Measurements from ENCODE around the gene MAP2K6. TPM values are rescaled to one million over a fixed set of nuclear protein-coding genes. Genes with fewer than 3 reads are reported as not detected.

The MAP2K6 gene
- total RNA-seq, 2 experiments from 2014 or later: 14.0 to 14.6 TPM

GRCh38 chr17:69441179-69441578, 26.7 kb downstream of the MAP2K6 start:
- intact Hi-C loops (cut with DNase I, micrococcal nuclease): no loop called here
- Histone ChIP-seq H3K36me3 (ENCODE audit: insufficient read depth, low read length) (no peaks in the 10 kb centered on the region), H3K9me3 (ENCODE audit: control insufficient read depth in 1 of 2, insufficient read depth in 1 of 2, low read length in 2 of 2) (peaks cover 5 to 14% of the 10 kb centered on the region in 2 experiments), H3K27me3 (ENCODE audit: control insufficient read depth in 1 of 2, insufficient read depth in 2 of 2, low read length in 2 of 2) (no peaks in the 10 kb centered on the region), H3K4me1 (ENCODE audit: insufficient read depth, low read length) (no peaks in the 10 kb centered on the region), H3K4me3 (ENCODE audit: low read length) (no peak overlapping the region), H3K27ac (ENCODE audit: low read depth in 1 of 2, low read length in 2 of 2) (no peak overlapping the region)
- Mint-ChIP-seq H3K4me3 (no peak overlapping the region), H3K27ac (no peak overlapping the region), H3K9me3 (peaks cover 14% of the 10 kb centered on the region), H3K27me3 (no peaks in the 10 kb centered on the region), H3K4me1 (ENCODE audit: low read depth) (peaks cover 31% of the 10 kb centered on the region), H3K36me3 (ENCODE audit: low read depth) (peaks cover 29% of the 10 kb centered on the region)
- no peak for DNase-seq
- ChIA-PET CTCF (no interaction called here), POLR2A (no interaction called here)
- ATAC-seq (ENCODE audit: poor library complexity): no peak
- TF ChIP-seq, protein P1, sequence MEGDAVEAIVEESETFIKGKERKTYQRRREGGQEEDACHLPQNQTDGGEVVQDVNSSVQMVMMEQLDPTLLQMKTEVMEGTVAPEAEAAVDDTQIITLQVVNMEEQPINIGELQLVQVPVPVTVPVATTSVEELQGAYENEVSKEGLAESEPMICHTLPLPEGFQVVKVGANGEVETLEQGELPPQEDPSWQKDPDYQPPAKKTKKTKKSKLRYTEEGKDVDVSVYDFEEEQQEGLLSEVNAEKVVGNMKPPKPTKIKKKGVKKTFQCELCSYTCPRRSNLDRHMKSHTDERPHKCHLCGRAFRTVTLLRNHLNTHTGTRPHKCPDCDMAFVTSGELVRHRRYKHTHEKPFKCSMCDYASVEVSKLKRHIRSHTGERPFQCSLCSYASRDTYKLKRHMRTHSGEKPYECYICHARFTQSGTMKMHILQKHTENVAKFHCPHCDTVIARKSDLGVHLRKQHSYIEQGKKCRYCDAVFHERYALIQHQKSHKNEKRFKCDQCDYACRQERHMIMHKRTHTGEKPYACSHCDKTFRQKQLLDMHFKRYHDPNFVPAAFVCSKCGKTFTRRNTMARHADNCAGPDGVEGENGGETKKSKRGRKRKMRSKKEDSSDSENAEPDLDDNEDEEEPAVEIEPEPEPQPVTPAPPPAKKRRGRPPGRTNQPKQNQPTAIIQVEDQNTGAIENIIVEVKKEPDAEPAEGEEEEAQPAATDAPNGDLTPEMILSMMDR (IDR thresholded peaks at IDR 0.05): no peak

DNA sequence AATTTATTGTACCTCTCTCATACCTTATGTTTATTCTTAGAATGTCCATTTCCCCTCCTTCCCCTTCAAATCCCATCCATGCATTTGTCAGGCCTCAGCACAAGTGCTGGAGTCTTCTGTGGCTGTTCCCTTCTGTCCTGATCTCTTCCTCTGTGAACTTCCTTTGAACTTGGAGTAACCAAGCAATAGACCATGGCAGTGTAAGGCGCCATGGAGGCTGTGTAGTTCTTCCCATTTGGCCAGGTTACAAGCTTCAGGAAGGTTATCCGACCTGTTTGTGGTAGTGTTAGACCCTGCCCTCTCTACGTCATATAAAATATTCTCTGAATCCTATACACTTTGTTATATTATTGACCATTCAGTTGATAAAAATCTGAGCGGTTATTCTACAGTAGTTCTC, 28.6 kb downstream of the MAP2K6 start:
- H3K4me1 Mint-ChIP-seq (ENCODE audit: low read depth): peaks cover 30% of the 10 kb centered on the region
- H3K9me3 ChIP-seq (ENCODE audit: control insufficient read depth in 1 of 2, insufficient read depth in 1 of 2, low read length in 2 of 2): peaks cover 5 to 14% of the 10 kb centered on the region in 2 experiments
- intact Hi-C loops (cut with DNase I, micrococcal nuclease): no loop called here
- no peaks in the 10 kb centered on the region for H3K27me3 ChIP-seq (ENCODE audit: control insufficient read depth in 1 of 2, insufficient read depth in 2 of 2, low read length in 2 of 2)
- H3K4me3 Mint-ChIP-seq: no peak overlapping the region
- no peak overlapping the region for H3K27ac Mint-ChIP-seq
- H3K36me3 Mint-ChIP-seq (ENCODE audit: low read depth): peaks cover 29% of the 10 kb centered on the region
- no peak overlapping the region for H3K4me3 ChIP-seq (ENCODE audit: low read length)
- ATAC-seq (ENCODE audit: poor library complexity) (no peak), DNase-seq (no peak)
- POLR2A ChIA-PET: no interaction called here
- no peaks in the 10 kb centered on the region for H3K36me3 ChIP-seq (ENCODE audit: insufficient read depth, low read length)
- TF ChIP-seq, protein P1 (IDR thresholded peaks at IDR 0.05): no peak
- no peaks in the 10 kb centered on the region for H3K4me1 ChIP-seq (ENCODE audit: insufficient read depth, low read length)
- H3K27ac ChIP-seq (ENCODE audit: low read depth in 1 of 2, low read length in 2 of 2): no peak overlapping the region
- CTCF ChIA-PET: no interaction called here
- peaks cover 11% of the 10 kb centered on the region for H3K9me3 Mint-ChIP-seq
- H3K27me3 Mint-ChIP-seq: no peaks in the 10 kb centered on the region

DNA sequence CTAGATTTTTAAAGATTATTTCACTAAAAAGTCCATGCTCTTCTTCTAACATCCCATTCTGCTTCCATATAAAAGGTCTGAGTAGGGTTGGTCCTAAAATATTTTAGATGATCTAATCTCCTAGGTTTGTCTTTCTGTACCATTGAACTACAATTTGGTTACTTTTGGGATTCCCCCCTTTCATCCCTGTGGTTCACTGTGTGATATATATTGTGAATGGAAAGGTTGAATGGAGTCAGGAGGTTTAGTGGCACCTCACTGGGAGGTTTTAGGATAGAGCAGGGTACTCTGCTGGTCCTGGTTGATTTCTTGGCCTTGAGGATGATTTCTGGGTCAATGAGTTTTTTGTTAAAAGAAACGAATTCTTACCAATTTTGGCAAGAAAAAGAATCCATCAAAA, 29.5 kb downstream of the MAP2K6 start:
- H3K4me1 ChIP-seq (ENCODE audit: insufficient read depth, low read length): no peaks in the 10 kb centered on the region
- Mint-ChIP-seq H3K9me3 (peaks cover 11% of the 10 kb centered on the region), H3K4me1 (ENCODE audit: low read depth) (peaks cover 27% of the 10 kb centered on the region), H3K27me3 (no peaks in the 10 kb centered on the region), H3K4me3 (no peak overlapping the region), H3K27ac (no peak overlapping the region), H3K36me3 (ENCODE audit: low read depth) (peaks cover 30% of the 10 kb centered on the region)
- TF ChIP-seq, protein P1 (IDR thresholded peaks at IDR 0.05): no peak
- DNase-seq: no peak
- no peaks in the 10 kb centered on the region for H3K36me3 ChIP-seq (ENCODE audit: insufficient read depth, low read length)
- no peak overlapping the region for H3K27ac ChIP-seq (ENCODE audit: low read depth in 1 of 2, low read length in 2 of 2)
- H3K27me3 ChIP-seq (ENCODE audit: control insufficient read depth in 1 of 2, insufficient read depth in 2 of 2, low read length in 2 of 2): no peaks in the 10 kb centered on the region
- intact Hi-C loops (cut with DNase I, micrococcal nuclease): no loop called here
- no peak for ATAC-seq (ENCODE audit: poor library complexity)
- CTCF ChIA-PET: no interaction called here
- POLR2A ChIA-PET: no interaction called here
- H3K4me3 ChIP-seq (ENCODE audit: low read length): no peak overlapping the region
- H3K9me3 ChIP-seq (ENCODE audit: control insufficient read depth in 1 of 2, insufficient read depth in 1 of 2, low read length in 2 of 2): peaks cover 0 to 14% of the 10 kb centered on the region in 2 experiments

All from CD4-positive, alpha-beta T cell (primary cell).